ENCODE measurements around the gene ANXA2R. TPM values are rescaled to one million over a fixed set of nuclear protein-coding genes. Genes with fewer than 3 reads are reported as not detected.

ANXA2R gene
- total and polyA plus RNA-seq, 2 of the 13 experiments (the other 11 are each of a cell fraction or from before 2014, with no cell fraction given): 0.95 to 1.3 TPM

DNA sequence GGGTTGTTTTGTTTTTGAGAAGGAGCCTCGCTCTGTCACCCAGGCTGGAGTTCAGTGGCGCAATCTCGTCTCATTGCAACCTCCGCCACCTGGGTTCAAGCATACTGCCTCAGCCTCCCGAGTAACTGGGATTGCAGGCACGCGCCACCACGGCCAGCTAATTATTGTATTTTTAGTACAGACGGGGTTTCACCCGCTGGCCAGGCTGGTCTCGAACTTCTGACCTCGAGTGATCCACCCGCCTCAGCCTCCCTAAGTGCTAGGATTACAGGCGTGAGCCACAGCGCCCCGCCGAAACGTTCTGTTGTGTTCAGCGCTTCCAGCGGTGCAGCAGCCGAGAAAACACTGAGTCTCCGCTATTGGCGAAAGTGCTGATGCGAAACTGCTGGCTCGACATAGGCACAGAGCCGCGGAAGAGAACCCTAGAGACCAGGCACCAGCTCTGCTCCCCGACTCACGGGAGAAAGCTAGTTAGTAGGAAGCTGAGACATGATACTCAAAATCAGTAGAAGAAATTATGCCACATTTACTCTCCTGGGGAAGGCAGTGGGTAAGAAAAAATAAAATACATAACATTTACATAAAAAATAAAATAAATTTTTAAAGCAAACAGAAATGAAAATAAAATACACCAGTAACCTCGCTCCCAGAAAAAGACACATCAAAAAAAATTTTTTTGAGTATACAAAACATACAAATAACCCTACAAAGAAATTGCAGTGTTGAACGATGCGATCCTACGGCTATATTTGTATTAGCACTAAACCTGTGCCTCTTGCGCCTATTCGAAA, 31.6 kb downstream of the ANXA2R start (continued):
- TF ChIP-seq ZSCAN9 (CRISPR knock-in tag; IDR thresholded peaks at IDR 0.05; ENCODE audit: borderline replicate concordance) (peak; percentile 51; the same call in 1 of the 2 replicates), U2AF1 (optimal IDR thresholded peaks at IDR 0.05; ENCODE audit: low read depth, low read length) (peak; percentile 89), NFE2 (CRISPR knock-in tag; IDR thresholded peaks at IDR 0.05) (no peak), ZNF549 (CRISPR knock-in tag; IDR thresholded peaks at IDR 0.05) (no peak), RBAK (CRISPR knock-in tag; IDR thresholded peaks at IDR 0.05) (no peak), NONO (IDR thresholded peaks at IDR 0.05) (no peak), NONO (CRISPR knock-in tag; conservative IDR thresholded peaks at IDR 0.05) (peak; percentile 85), JDP2 (CRISPR knock-in tag; IDR thresholded peaks at IDR 0.05; ENCODE audit: borderline replicate concordance) (no peak), AGO2 (optimal IDR thresholded peaks at IDR 0.05; ENCODE audit: low read depth, low read length) (peak; percentile 30), BRCA1 (CRISPR knock-in tag; IDR thresholded peaks at IDR 0.05) (0 out of 2 replicates have a peak, but pooled peaks have one; percentile 72), ZNF841 (CRISPR knock-in tag; IDR thresholded peaks at IDR 0.05; ENCODE audit: borderline replicate concordance) (no peak), MXI1 (IDR thresholded peaks at IDR 0.05; ENCODE audit: borderline replicate concordance, low read depth, low read length) (peak; percentile 24; the same call in 1 of the 3 replicates), XRCC5 (optimal IDR thresholded peaks at IDR 0.05; ENCODE audit: low read length) (peak; percentile 81), PHF20 (CRISPR knock-in tag; IDR thresholded peaks at IDR 0.05) (peak; percentile 69; the same call in 1 of the 2 replicates), ZNF629 (CRISPR knock-in tag; conservative IDR thresholded peaks at IDR 0.05) (peak; percentile 72), SRY (CRISPR knock-in tag; IDR thresholded peaks at IDR 0.05) (no peak), ZBTB1 (CRISPR knock-in tag; IDR thresholded peaks at IDR 0.05; ENCODE audit: borderline replicate concordance) (no peak), FLYWCH1 (CRISPR knock-in tag; IDR thresholded peaks at IDR 0.05) (no peak), NR1H2 (CRISPR knock-in tag; IDR thresholded peaks at IDR 0.05; ENCODE audit: borderline replicate concordance, low read depth) (no peak), SIX4 (CRISPR knock-in tag; IDR thresholded peaks at IDR 0.05) (peak; percentile 54; the same call in 1 of the 2 replicates), ZNF780A (CRISPR knock-in tag; IDR thresholded peaks at IDR 0.05) (no peak), CENPX (CRISPR knock-in tag; IDR thresholded peaks at IDR 0.05) (no peak), ZNF543 (CRISPR knock-in tag; IDR thresholded peaks at IDR 0.05) (no peak)
- TF ChIP-seq, protein P1, sequence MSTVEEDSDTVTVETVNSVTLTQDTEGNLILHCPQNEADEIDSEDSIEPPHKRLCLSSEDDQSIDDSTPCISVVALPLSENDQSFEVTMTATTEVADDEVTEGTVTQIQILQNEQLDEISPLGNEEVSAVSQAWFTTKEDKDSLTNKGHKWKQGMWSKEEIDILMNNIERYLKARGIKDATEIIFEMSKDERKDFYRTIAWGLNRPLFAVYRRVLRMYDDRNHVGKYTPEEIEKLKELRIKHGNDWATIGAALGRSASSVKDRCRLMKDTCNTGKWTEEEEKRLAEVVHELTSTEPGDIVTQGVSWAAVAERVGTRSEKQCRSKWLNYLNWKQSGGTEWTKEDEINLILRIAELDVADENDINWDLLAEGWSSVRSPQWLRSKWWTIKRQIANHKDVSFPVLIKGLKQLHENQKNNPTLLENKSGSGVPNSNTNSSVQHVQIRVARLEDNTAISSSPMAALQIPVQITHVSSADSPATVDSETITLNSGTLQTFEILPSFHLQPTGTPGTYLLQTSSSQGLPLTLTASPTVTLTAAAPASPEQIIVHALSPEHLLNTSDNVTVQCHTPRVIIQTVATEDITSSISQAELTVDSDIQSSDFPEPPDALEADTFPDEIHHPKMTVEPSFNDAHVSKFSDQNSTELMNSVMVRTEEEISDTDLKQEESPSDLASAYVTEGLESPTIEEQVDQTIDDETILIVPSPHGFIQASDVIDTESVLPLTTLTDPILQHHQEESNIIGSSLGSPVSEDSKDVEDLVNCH (CRISPR knock-in tag; IDR thresholded peaks at IDR 0.05): no peak
- TF ChIP-seq, protein P2, sequence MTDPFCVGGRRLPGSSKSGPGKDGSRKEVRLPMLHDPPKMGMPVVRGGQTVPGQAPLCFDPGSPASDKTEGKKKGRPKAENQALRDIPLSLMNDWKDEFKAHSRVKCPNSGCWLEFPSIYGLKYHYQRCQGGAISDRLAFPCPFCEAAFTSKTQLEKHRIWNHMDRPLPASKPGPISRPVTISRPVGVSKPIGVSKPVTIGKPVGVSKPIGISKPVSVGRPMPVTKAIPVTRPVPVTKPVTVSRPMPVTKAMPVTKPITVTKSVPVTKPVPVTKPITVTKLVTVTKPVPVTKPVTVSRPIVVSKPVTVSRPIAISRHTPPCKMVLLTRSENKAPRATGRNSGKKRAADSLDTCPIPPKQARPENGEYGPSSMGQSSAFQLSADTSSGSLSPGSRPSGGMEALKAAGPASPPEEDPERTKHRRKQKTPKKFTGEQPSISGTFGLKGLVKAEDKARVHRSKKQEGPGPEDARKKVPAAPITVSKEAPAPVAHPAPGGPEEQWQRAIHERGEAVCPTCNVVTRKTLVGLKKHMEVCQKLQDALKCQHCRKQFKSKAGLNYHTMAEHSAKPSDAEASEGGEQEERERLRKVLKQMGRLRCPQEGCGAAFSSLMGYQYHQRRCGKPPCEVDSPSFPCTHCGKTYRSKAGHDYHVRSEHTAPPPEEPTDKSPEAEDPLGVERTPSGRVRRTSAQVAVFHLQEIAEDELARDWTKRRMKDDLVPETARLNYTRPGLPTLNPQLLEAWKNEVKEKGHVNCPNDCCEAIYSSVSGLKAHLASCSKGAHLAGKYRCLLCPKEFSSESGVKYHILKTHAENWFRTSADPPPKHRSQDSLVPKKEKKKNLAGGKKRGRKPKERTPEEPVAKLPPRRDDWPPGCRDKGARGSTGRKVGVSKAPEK (CRISPR knock-in tag; IDR thresholded peaks at IDR 0.05; ENCODE audit: borderline replicate concordance): no peak
- TF ChIP-seq, protein P3, sequence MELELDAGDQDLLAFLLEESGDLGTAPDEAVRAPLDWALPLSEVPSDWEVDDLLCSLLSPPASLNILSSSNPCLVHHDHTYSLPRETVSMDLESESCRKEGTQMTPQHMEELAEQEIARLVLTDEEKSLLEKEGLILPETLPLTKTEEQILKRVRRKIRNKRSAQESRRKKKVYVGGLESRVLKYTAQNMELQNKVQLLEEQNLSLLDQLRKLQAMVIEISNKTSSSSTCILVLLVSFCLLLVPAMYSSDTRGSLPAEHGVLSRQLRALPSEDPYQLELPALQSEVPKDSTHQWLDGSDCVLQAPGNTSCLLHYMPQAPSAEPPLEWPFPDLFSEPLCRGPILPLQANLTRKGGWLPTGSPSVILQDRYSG (CRISPR knock-in tag; IDR thresholded peaks at IDR 0.05): 0 out of 2 replicates have a peak, but pooled peaks have one; percentile 80
